ENCODE results near the gene KISS1R.

The KISS1R gene

GRCh38 chr19:900043-900301 is 17.2 kb upstream of the KISS1R start:
- H3K27me3 ChIP-seq (ENCODE audit: insufficient read depth, low read length, poor library complexity, severe bottlenecking) = no peaks in the 10 kb centered on the region
- no peaks in the 10 kb centered on the region for H3K36me3 ChIP-seq (ENCODE audit: insufficient read depth, low read length)
- no peak for TF ChIP-seq EZH2phosphoT487 (IDR thresholded peaks at IDR 0.05; ENCODE audit: borderline replicate concordance)
- TF ChIP-seq, protein P1, sequence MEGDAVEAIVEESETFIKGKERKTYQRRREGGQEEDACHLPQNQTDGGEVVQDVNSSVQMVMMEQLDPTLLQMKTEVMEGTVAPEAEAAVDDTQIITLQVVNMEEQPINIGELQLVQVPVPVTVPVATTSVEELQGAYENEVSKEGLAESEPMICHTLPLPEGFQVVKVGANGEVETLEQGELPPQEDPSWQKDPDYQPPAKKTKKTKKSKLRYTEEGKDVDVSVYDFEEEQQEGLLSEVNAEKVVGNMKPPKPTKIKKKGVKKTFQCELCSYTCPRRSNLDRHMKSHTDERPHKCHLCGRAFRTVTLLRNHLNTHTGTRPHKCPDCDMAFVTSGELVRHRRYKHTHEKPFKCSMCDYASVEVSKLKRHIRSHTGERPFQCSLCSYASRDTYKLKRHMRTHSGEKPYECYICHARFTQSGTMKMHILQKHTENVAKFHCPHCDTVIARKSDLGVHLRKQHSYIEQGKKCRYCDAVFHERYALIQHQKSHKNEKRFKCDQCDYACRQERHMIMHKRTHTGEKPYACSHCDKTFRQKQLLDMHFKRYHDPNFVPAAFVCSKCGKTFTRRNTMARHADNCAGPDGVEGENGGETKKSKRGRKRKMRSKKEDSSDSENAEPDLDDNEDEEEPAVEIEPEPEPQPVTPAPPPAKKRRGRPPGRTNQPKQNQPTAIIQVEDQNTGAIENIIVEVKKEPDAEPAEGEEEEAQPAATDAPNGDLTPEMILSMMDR (conservative IDR thresholded peaks at IDR 0.05; ENCODE audit: low read length) = no peak
- H3K79me2 ChIP-seq (ENCODE audit: insufficient read depth, low read length) = no peaks in the 10 kb centered on the region
- H2AFZ ChIP-seq (ENCODE audit: low read length) = no peak overlapping the region
- H4K20me1 ChIP-seq (ENCODE audit: insufficient read depth, low read length, poor library complexity, severe bottlenecking) = peaks cover 3% of the 10 kb centered on the region
- H3K9ac ChIP-seq (ENCODE audit: low read depth, low read length, poor library complexity, severe bottlenecking) = no peak overlapping the region
- no peak overlapping the region for H3K4me3 ChIP-seq (ENCODE audit: low read length, poor library complexity, severe bottlenecking)
- H3K4me1 ChIP-seq (ENCODE audit: insufficient read depth, low read length, poor library complexity, severe bottlenecking) = no peaks in the 10 kb centered on the region
- H3K9me3 ChIP-seq (ENCODE audit: insufficient read depth, low read depth, low read length) = no peaks in the 10 kb centered on the region
- no peak overlapping the region for H3K4me2 ChIP-seq (ENCODE audit: low read depth, low read length, poor library complexity, severe bottlenecking)
- no peaks in the 10 kb centered on the region for H3F3A ChIP-seq (ENCODE audit: low read depth)
- H3K9me2 ChIP-seq (replicated peaks; ENCODE audit: low read depth, low read length) = no peaks in the 10 kb centered on the region

DNA sequence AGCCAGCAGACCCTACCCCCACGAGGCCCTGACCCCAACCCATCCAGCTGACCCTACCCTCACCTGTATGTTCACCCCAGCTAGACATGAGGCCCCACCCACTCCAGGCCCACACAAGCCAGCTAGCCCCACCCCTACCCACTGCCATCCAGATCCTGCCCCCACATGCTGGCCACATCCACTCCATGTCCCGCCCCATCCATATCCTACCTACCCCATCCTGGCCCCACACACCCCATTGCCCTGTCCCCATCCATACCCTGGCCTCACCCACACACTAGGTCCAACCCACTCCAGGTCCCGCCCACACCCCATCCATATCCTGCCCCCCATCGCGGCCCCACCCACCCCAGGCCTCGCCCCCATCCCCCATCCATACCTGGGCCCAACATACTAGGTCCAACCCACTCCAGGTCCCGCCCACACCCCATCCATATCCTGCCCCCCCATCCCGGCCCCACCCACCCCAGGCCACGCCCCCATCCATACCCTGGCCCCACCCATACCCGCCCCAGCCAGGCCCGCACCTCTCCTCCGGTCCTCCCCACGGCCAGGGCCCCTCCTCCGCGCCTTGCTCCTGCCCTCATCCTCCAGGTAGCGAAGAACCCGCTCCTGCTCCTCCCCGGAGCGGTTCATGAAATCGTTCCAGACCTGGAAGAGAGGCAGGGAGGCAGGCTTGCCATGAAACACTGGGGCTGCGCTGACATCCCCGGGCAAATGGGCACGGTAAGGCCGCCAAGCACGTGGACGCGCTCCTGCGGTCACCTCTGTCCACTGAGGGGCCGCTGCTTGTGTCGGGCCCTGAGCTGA is 16.6 kb upstream of the KISS1R start:
- H3K79me2 ChIP-seq (ENCODE audit: insufficient read depth, low read length) = no peaks in the 10 kb centered on the region
- H4K20me1 ChIP-seq (ENCODE audit: insufficient read depth, low read length, poor library complexity, severe bottlenecking) = peaks cover 3% of the 10 kb centered on the region
- H3K4me2 ChIP-seq (ENCODE audit: low read depth, low read length, poor library complexity, severe bottlenecking) = no peak overlapping the region
- H3F3A ChIP-seq (ENCODE audit: low read depth) = no peaks in the 10 kb centered on the region
- no peaks in the 10 kb centered on the region for H3K9me3 ChIP-seq (ENCODE audit: insufficient read depth, low read depth, low read length)
- no peak overlapping the region for H3K9ac ChIP-seq (ENCODE audit: low read depth, low read length, poor library complexity, severe bottlenecking)
- no peaks in the 10 kb centered on the region for H3K27me3 ChIP-seq (ENCODE audit: insufficient read depth, low read length, poor library complexity, severe bottlenecking)
- H3K4me1 ChIP-seq (ENCODE audit: insufficient read depth, low read length, poor library complexity, severe bottlenecking) = no peaks in the 10 kb centered on the region
- no peak overlapping the region for H3K4me3 ChIP-seq (ENCODE audit: low read length, poor library complexity, severe bottlenecking)
- H2AFZ ChIP-seq (ENCODE audit: low read length) = no peak overlapping the region
- TF ChIP-seq, protein P1 (conservative IDR thresholded peaks at IDR 0.05; ENCODE audit: low read length) = no peak
- TF ChIP-seq EZH2phosphoT487 (IDR thresholded peaks at IDR 0.05; ENCODE audit: borderline replicate concordance) = no peak
- no peaks in the 10 kb centered on the region for H3K9me2 ChIP-seq (replicated peaks; ENCODE audit: low read depth, low read length)
- H3K36me3 ChIP-seq (ENCODE audit: insufficient read depth, low read length) = no peaks in the 10 kb centered on the region

- no peaks in the 10 kb centered on the region for H3K27me3 ChIP-seq (ENCODE audit: insufficient read depth, low read length, poor library complexity, severe bottlenecking)
- H3K4me3 ChIP-seq (ENCODE audit: low read length, poor library complexity, severe bottlenecking) = no peak overlapping the region
- no peaks in the 10 kb centered on the region for H3K9me3 ChIP-seq (ENCODE audit: insufficient read depth, low read depth, low read length)
- no peaks in the 10 kb centered on the region for H3F3A ChIP-seq (ENCODE audit: low read depth)
- H3K36me3 ChIP-seq (ENCODE audit: insufficient read depth, low read length) = no peaks in the 10 kb centered on the region
- H3K4me2 ChIP-seq (ENCODE audit: low read depth, low read length, poor library complexity, severe bottlenecking) = no peak overlapping the region
- no peak overlapping the region for H2AFZ ChIP-seq (ENCODE audit: low read length)
- no peaks in the 10 kb centered on the region for H3K9me2 ChIP-seq (replicated peaks; ENCODE audit: low read depth, low read length)
- H3K79me2 ChIP-seq (ENCODE audit: insufficient read depth, low read length) = no peaks in the 10 kb centered on the region
- H4K20me1 ChIP-seq (ENCODE audit: insufficient read depth, low read length, poor library complexity, severe bottlenecking) = peaks cover 3% of the 10 kb centered on the region
- TF ChIP-seq, protein P1 (conservative IDR thresholded peaks at IDR 0.05; ENCODE audit: low read length) = no peak
- TF ChIP-seq EZH2phosphoT487 (IDR thresholded peaks at IDR 0.05; ENCODE audit: borderline replicate concordance) = no peak
- H3K9ac ChIP-seq (ENCODE audit: low read depth, low read length, poor library complexity, severe bottlenecking) = no peak overlapping the region
- H3K4me1 ChIP-seq (ENCODE audit: insufficient read depth, low read length, poor library complexity, severe bottlenecking) = peaks cover under 1% of the 10 kb centered on the region
Observed at GRCh38 chr19:901216-902092, 15.7 kb upstream of the KISS1R start.
